Measurements from ENCODE around the gene VENTX.

VENTX gene

GRCh38 chr10:133237588-133238465, at the start of gene VENTX:
Gene VENTX, plus strand, starts transcription at chr10:133237855. Its CDS starts 60 bp downstream, at chr10:133237915.
- no peak; the same call in 2 of the 3 replicates for ATAC-seq
- TF ChIP-seq CSRNP3 (CRISPR knock-in tag; IDR thresholded peaks at IDR 0.05) (no peak), CREB5 (CRISPR knock-in tag; IDR thresholded peaks at IDR 0.05; ENCODE audit: low read depth) (no peak), TCF4 (CRISPR knock-in tag; IDR thresholded peaks at IDR 0.05; ENCODE audit: borderline replicate concordance) (no peak), ESRRG (CRISPR knock-in tag; IDR thresholded peaks at IDR 0.05) (no peak), ZFP3 (CRISPR knock-in tag; IDR thresholded peaks at IDR 0.05) (no peak), ZNF565 (CRISPR knock-in tag; conservative IDR thresholded peaks at IDR 0.05; ENCODE audit: low read depth) (no peak), ZNF8 (CRISPR knock-in tag; IDR thresholded peaks at IDR 0.05) (no peak), RARB (CRISPR knock-in tag; IDR thresholded peaks at IDR 0.05) (no peak), ARNTL (CRISPR knock-in tag; IDR thresholded peaks at IDR 0.05; ENCODE audit: borderline replicate concordance, low read depth) (no peak), BACH2 (CRISPR knock-in tag; IDR thresholded peaks at IDR 0.05; ENCODE audit: borderline replicate concordance) (no peak), OSR1 (CRISPR knock-in tag; IDR thresholded peaks at IDR 0.05) (no peak), TSHZ2 (CRISPR knock-in tag; IDR thresholded peaks at IDR 0.05) (no peak)

- no peak for TF ChIP-seq ISL1 (CRISPR knock-in tag; IDR thresholded peaks at IDR 0.05)
- no peak for TF ChIP-seq TOX (CRISPR knock-in tag; IDR thresholded peaks at IDR 0.05; ENCODE audit: borderline replicate concordance)
- TF ChIP-seq OSR1 (CRISPR knock-in tag; IDR thresholded peaks at IDR 0.05) = no peak
- TF ChIP-seq CSRNP3 (CRISPR knock-in tag; IDR thresholded peaks at IDR 0.05) = no peak
- TF ChIP-seq ARNTL (CRISPR knock-in tag; IDR thresholded peaks at IDR 0.05; ENCODE audit: borderline replicate concordance, low read depth) = no peak
Measured at GRCh38 chr10:133187906-133188681, 49.6 kb upstream of the VENTX start.

GRCh38 chr10:133189256-133189655, 48.4 kb upstream of the VENTX start:
- no peak for ATAC-seq

More at GRCh38 chr10:133187906-133188681, 49.6 kb upstream of the VENTX start:
- ATAC-seq = no peak

More at GRCh38 chr10:133189256-133189655, 48.4 kb upstream of the VENTX start:
- TF ChIP-seq PPARA (CRISPR knock-in tag; IDR thresholded peaks at IDR 0.05; ENCODE audit: borderline replicate concordance) (no peak), ESRRG (CRISPR knock-in tag; IDR thresholded peaks at IDR 0.05) (no peak), RARB (CRISPR knock-in tag; IDR thresholded peaks at IDR 0.05) (no peak), SNAI2 (CRISPR knock-in tag; IDR thresholded peaks at IDR 0.05) (no peak), TOX (CRISPR knock-in tag; IDR thresholded peaks at IDR 0.05; ENCODE audit: borderline replicate concordance) (no peak), GLIS3 (CRISPR knock-in tag; IDR thresholded peaks at IDR 0.05) (no peak), TSHZ2 (CRISPR knock-in tag; IDR thresholded peaks at IDR 0.05) (no peak), TCF4 (CRISPR knock-in tag; IDR thresholded peaks at IDR 0.05; ENCODE audit: borderline replicate concordance) (no peak), ISL1 (CRISPR knock-in tag; IDR thresholded peaks at IDR 0.05) (no peak), ZFP3 (CRISPR knock-in tag; IDR thresholded peaks at IDR 0.05) (no peak), ZNF70 (CRISPR knock-in tag; IDR thresholded peaks at IDR 0.05) (no peak), CSRNP3 (CRISPR knock-in tag; IDR thresholded peaks at IDR 0.05) (no peak), ZFP30 (CRISPR knock-in tag; IDR thresholded peaks at IDR 0.05) (no peak), ARNTL (CRISPR knock-in tag; IDR thresholded peaks at IDR 0.05; ENCODE audit: borderline replicate concordance, low read depth) (no peak), CSDC2 (CRISPR knock-in tag; IDR thresholded peaks at IDR 0.05) (no peak), PATZ1 (CRISPR knock-in tag; IDR thresholded peaks at IDR 0.05; ENCODE audit: borderline replicate concordance) (no peak)

Measured in SK-N-SH treated with all-trans-retinoic acid at 6 μM for 48 hours (cell line).